Caco-2 (cell line): Measurements from ENCODE around the gene TSEN34. TPM values are rescaled to one million over a fixed set of nuclear protein-coding genes. Genes with fewer than 3 reads are reported as not detected.

ENCODE experiments used
- Bru-seq: library from RNA; stranded (reverse); fragments of 400-500 nt; gene quantifications from one replicate; lab custom pipeline; 2021; lab: Mats Ljungman, UMichigan
- BruChase-seq, 2 experiments: library from RNA; stranded (reverse); fragments of 400-500 nt; gene quantifications; one replicate each; lab custom pipeline; 2021; lab: Mats Ljungman, UMichigan
- BruUV-seq: library from RNA; stranded (reverse); fragments of 400-500 nt; replicated peaks from 2 replicates; lab custom pipeline; 2021; lab: Mats Ljungman, UMichigan
- CTCF ChIA-PET: fragments of 300-600 bp; sonication (Branson Sonifier 250); formaldehyde crosslinking; loops from one replicate; lab custom pipeline; 2022; ENCODE audit warnings: antibody characterized with exemption; lab: Charles Lee
- POLR2A ChIA-PET: fragments of 300-600 bp; sonication (Branson Sonifier 250); formaldehyde crosslinking; loops from one replicate; lab custom pipeline; 2022; ENCODE audit warnings: antibody characterized with exemption; lab: Charles Lee
- DNase-seq, 2 experiments: peaks; one replicate each; pipeline versions ENCODE4 v3.0.0 to v3.0.0-alpha.2; 2020 to 2022
- H3K27me3 ChIP-seq: replicated peaks from 2 replicates; pipeline ENCODE4 v1.6.0; 2011; ENCODE audit warnings: low read length; ENCODE audit not compliant: control insufficient read depth, insufficient read depth
- H3K36me3 ChIP-seq: 2 replicates; pipeline ENCODE4 v1.5.1; 2011; ENCODE audit warnings: low read length; ENCODE audit not compliant: control insufficient read depth, insufficient read depth
- H3K4me1 ChIP-seq: fragments of 250-450 bp; sonication (Bioruptor Pico); 2 replicates; pipeline ENCODE4 v1.5.1; 2020; ENCODE audit warnings: mild to moderate bottlenecking
- H3K4me3 ChIP-seq: 2 replicates; pipeline ENCODE4 v1.5.1; 2011; ENCODE audit warnings: low read depth, mild to moderate bottlenecking, control low read depth, low read length
- H3K9me3 ChIP-seq: fragments of 250-450 bp; sonication (Bioruptor Pico); 2 replicates; pipeline ENCODE4 v1.5.1; 2020; ENCODE audit warnings: mild to moderate bottlenecking, moderate library complexity
- H3K27ac Mint-ChIP-seq: one replicate; pipeline ENCODE4 v1.8.0; 2022; ENCODE audit warnings: mixed read lengths; ENCODE audit not compliant: unreplicated experiment
- H3K27me3 Mint-ChIP-seq: one replicate; pipeline ENCODE4 v1.8.0; 2022; ENCODE audit warnings: mixed read lengths; ENCODE audit not compliant: insufficient read depth, unreplicated experiment
- H3K36me3 Mint-ChIP-seq: one replicate; pipeline ENCODE4 v1.8.0; 2022; ENCODE audit warnings: mild to moderate bottlenecking, mixed read lengths; ENCODE audit not compliant: insufficient read depth, unreplicated experiment
- H3K4me1 Mint-ChIP-seq: one replicate; pipeline ENCODE4 v1.8.0; 2022; ENCODE audit warnings: low read depth, mixed read lengths; ENCODE audit not compliant: unreplicated experiment
- H3K4me3 Mint-ChIP-seq: one replicate; pipeline ENCODE4 v1.8.0; 2022; ENCODE audit warnings: mild to moderate bottlenecking, moderate library complexity, mixed read lengths; ENCODE audit not compliant: unreplicated experiment
- H3K9me3 Mint-ChIP-seq: one replicate; pipeline ENCODE4 v1.8.0; 2022; ENCODE audit warnings: mixed read lengths; ENCODE audit not compliant: unreplicated experiment
- CTCF ChIP-seq, 2 experiments: fragments of 200-600 bp in 1 of 2; IDR thresholded peaks; 1 replicate in 1 of 2; 2 replicates in 1 of 2; pipeline versions ENCODE4 v1.5.1 to v1.8.0; 2011 to 2022; ENCODE audit warnings: antibody characterized with exemption in 1 of 2, control low read depth in 1 of 2, inconsistent platforms in 1 of 2, low read depth in 1 of 2, low read length in 1 of 2, mild to moderate bottlenecking in 1 of 2, moderate library complexity in 1 of 2; ENCODE audit not compliant: insufficient read depth in 1 of 2, severe bottlenecking in 1 of 2, unreplicated experiment in 1 of 2
- intact Hi-C: fragments of 100-400 bp; cut with micrococcal nuclease; formaldehyde crosslinking; loops from one replicate; pipeline ENCODE4 v1.10.0; 2022; ENCODE audit not compliant: unreplicated experiment
- long read RNA-seq: library from polyadenylated mRNA; stranded (forward); transcript quantifications from one replicate; pipeline ENCODE4 v2.0.0, GENCODE V29; 2022
- total RNA-seq: library from RNA; stranded (reverse); gene quantifications from 2 replicates; pipeline ENCODE4 v1.2.3, GENCODE V29; 2022

Gene TSEN34
- total RNA-seq, result 42.6 TPM in 2 replicates
- percentile 70 among the genes with signal in this experiment for Bru-seq, nascent RNA
- BruChase-seq, experiment 1, labeled RNA remaining after a 2-hour chase, result percentile 84 among the genes with signal in this experiment
- percentile 89 among the genes with signal in this experiment for BruChase-seq, experiment 2, labeled RNA remaining after a 6-hour chase
- long read RNA-seq, transcript TSEN34-201 (5 exons, 2,294 nt), result minor isoform, 33 of 229 reads
- long read RNA-seq, transcript TSEN34-203 (4 exons, 1,349 nt), result major isoform, 164 of 229 reads
- long read RNA-seq, partial matches to known transcripts, result 14 of 229 reads
- long read RNA-seq, other reads (novel, unspliced or antisense), result 11 of 229 reads

GRCh38 chr19:54191011-54191810, at the start of gene TSEN34:
Gene TSEN34, plus strand, starts transcription at chr19:54191308. Its CDS starts 57 bp downstream, at chr19:54191365.
- TSS peak; percentile 44 for BruUV-seq
- intact Hi-C loops, result loop anchor here (5.0 kb wide), 1 partner anchor 271 kb away; the partner anchor contains the start of gene LENG9
- Histone ChIP-seq H3K9me3 (no peaks in the 10 kb centered on the region), H3K27me3 (no peaks in the 10 kb centered on the region), H3K4me1 (0 out of 2 replicates have a peak, but pooled peaks cover 6% of the 10 kb centered on the region), H3K36me3 (no peaks in the 10 kb centered on the region; the same call in 1 of the 2 replicates), H3K4me3 (peak within 1 kb of the TSS; percentile 97)
- Mint-ChIP-seq H3K4me3 (peak within 1 kb of the TSS; percentile 85), H3K27me3 (no peaks in the 10 kb centered on the region), H3K27ac (peak within 1 kb of the TSS; percentile 98), H3K4me1 (peaks cover 34% of the 10 kb centered on the region), H3K36me3 (peaks cover 80% of the 10 kb centered on the region), H3K9me3 (no peaks in the 10 kb centered on the region)
- peak; percentile 61 to 94 for DNase-seq
- ChIA-PET CTCF (interaction anchor here (0.6 to 2.9 kb wide), 6 partner anchors 18 to 161 kb away, joined by 3 to 21 read pairs (median 4); partner anchors contain the start of gene TMC4), POLR2A (interaction anchor here (0.5 to 5.7 kb wide), 10 partner anchors 8 to 1510 kb away, joined by 3 to 98 read pairs (median 14); partner anchors contain the start of genes CNOT3, FIZ1, LENG1 and LENG9)
- no peak for TF ChIP-seq CTCF (IDR thresholded peaks at IDR 0.05; ENCODE audit: insufficient read depth in 1 of 2, low read depth in 1 of 2, low read length in 1 of 2, severe bottlenecking in 1 of 2, unreplicated experiment in 1 of 2)

GRCh38 chr19:54141356-54141755, 49.8 kb upstream of the TSEN34 start:
- no TSS peak for BruUV-seq
- no peak overlapping the region for H3K27ac Mint-ChIP-seq

More at GRCh38 chr19:54141356-54141755, 49.8 kb upstream of the TSEN34 start:
- intact Hi-C loops, result no loop called here
- Histone ChIP-seq H3K4me1 (0 out of 2 replicates have a peak, but pooled peaks cover 4% of the 10 kb centered on the region), H3K4me3 (no peak overlapping the region), H3K27me3 (no peaks in the 10 kb centered on the region), H3K36me3 (peaks cover 12% of the 10 kb centered on the region), H3K9me3 (no peaks in the 10 kb centered on the region)
- no peak for TF ChIP-seq CTCF (IDR thresholded peaks at IDR 0.05; ENCODE audit: insufficient read depth in 1 of 2, low read depth in 1 of 2, low read length in 1 of 2, severe bottlenecking in 1 of 2, unreplicated experiment in 1 of 2)
- Mint-ChIP-seq H3K9me3 (no peaks in the 10 kb centered on the region), H3K4me3 (no peak overlapping the region), H3K27me3 (no peaks in the 10 kb centered on the region), H3K36me3 (peaks cover 70% of the 10 kb centered on the region), H3K4me1 (peaks cover 1% of the 10 kb centered on the region)
- CTCF ChIA-PET, result no interaction called here
- POLR2A ChIA-PET, result no interaction called here
- DNase-seq, result no peak
